GM19468 (cell line): ENCODE measurements around the gene STAC3.
A peak's percentile ranks its signal among the peaks of the same experiment; 100 is the strongest.

ENCODE experiments used
- ATAC-seq: cut with Tn5 transposase; IDR thresholded peaks from one replicate; pipeline ENCODE4 v1.9.1; 2021; ENCODE audit warnings: mild to moderate bottlenecking, moderate library complexity, moderate number of reproducible peaks; ENCODE audit not compliant: unreplicated experiment; ENCODE audit errors: extremely low read depth

Gene STAC3

DNA sequence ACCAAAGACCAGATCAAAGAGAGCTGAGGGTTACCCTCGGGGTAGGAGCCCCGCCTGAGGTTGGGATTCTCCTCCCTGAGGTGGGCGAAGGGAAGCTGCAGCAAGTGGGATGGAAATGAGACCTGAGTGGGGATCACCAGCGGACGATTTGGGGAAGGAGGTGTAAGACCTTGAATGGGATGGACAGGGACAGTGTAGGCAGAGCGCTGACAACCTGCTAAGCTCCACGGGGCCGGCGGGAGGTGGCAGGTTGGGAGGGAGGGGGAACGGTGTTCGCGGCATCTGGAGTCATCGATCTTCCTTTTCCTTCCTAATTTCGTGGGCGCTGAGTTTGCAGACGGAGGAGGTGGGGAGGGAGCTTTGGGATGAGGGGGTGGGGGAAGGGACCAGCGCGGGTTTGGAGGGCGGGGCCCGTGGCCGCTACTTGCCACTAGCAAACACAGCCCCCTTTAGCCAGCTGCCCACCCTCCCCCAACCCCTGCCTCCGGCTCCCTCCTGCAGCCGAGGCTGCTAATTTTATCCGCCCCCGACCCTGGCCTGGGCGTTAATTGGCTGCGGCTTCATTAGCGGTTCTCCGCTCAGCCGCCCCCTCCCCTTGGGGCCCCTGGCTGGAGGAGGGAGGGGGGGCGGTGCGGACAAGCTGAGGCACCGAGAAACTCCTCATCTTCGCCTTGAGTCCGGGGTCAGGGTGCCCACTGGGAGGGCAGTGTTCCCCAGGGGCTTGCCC, 24.2 kb downstream of the STAC3 start:
- ATAC-seq: no peak

DNA sequence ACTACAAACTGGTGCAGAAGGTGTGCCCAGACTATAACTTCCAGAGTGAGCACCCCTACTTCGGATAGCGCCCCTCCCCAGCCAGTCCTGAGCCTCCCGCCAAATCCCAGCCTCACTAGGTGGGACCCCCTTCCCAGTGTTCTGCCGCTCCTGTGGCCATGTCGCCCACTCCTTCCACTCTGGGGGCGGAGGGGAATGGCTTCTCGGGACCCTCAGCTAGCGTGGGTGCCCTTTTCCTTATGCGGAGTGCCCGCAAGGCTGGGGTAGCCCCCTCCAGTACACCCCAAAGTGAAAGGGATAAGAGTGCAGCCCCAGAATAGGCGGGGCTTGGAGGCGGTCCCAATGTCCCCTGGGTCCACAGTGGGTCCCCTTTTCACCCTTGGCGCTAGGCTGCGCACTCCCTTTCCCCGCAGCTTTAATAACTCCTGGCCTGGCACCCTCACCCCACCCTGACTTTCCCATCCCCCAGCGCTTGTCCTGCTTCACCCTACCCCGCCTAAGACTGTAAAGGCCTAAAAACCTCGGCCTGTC, 25.2 kb downstream of the STAC3 start:
- no peak for ATAC-seq

DNA sequence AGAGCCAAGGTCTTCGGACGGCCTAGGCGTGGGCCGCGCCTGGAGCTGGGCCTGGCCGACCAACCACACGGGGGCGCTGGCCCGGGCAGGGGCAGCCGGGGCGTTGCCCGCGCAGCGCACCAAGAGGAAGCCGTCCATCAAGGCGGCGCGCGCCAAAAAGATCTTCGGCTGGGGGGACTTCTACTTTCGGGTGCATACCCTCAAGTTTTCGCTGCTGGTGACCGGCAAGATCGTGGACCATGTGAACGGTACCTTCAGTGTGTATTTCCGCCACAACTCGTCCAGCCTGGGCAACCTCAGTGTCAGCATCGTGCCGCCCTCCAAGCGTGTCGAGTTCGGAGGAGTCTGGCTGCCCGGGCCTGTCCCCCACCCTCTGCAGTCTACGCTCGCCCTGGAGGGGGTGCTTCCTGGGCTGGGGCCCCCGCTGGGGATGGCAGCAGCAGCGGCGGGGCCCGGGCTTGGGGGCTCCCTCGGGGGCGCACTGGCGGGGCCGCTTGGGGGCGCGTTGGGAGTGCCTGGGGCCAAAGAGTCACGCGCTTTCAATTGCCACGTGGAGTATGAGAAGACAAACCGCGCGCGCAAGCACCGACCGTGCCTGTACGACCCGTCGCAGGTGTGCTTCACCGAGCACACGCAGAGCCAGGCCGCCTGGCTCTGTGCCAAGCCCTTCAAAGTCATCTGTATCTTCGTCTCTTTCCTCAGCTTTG, 25.9 kb downstream of the STAC3 start:
- ATAC-seq: peak; percentile 56

- no peak for ATAC-seq
These were observed 26.6 kb downstream of the STAC3 start for GRCh38 chr12:57224278-57224972.

DNA sequence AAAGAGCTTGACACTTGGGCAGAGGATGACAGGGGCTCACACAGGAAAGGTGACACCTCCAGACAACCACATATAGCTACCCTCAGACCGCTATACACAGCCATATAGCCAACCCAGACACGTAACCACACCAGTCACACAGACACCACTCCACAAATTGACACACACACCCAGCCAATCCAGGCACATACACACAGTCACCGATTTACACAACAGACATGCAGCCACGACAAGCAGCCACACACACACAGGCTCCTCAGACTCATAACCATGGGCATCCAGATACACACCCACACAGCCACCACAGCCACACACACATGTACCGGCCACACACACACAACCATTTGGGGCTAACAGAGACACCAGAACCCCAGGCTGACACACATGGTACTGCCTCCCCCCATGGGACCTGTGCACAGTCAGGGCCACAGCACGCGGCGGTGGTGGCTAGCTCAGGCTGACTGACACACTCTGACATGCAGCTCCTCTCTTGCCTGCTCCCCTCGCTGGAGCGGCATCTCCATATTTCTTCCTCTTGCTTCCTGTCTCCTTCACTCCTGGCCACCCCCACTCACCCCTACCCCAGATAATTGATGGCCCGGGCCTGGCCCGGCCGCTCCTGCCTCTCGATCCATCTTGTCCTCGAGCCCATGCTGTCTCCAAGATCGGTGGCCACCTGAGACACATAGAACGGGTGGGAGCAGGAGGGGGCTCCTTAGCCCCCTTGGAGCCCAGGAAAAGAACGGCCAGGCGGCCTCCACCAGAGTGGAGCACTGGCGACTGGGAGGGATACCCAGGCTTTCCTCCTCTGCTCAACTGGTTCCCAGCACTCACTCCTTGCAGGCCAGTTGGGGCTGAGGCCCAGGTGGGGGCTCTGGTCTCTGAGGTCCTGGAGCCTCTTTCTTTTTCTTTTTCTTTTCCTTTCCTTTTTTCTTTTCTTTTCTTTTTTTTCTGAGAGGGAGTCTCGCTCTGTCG, 27.5 kb downstream of the STAC3 start:
- no peak for ATAC-seq

DNA sequence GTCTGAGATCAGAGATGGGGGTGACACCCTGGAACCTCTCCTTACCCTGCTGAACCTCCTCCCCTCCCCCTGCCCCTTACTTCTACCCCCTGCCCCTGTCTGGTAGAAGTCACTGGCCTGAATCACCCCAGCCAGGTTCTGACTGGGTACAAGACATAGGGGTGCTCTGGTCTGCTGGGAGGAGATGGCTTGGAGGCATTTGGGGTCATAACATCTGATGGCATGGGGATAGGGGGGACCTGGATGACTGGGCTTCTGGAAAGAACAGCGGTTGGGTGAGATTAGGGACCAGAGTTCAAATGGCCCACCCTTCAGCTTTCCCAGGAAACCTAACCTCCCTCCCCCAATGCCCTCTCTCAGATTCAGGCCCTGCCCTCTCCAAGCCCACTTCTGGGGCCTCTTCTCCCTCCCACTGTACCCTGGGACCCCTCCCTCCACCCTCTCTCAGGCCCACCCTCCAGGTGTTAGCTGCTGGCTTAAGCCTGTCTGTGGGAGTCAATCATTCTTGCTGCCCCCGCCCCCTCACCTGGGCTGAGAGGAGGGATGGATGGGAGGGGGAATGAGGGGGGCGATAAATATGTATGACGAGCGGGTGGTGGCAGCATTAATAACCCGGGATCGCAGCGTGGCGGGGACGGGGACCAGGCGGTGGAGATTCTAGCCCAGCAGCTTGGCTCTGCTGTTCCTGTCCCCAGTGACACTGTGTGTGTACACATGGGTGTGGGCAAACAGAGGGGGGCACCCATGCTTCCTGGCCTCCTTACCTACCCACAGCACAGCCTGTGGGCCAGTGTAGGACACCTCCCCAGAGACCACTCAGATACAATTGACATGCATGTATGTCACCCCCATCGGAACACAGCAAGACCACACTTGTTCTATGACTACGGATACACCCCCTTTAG, 28.4 kb downstream of the STAC3 start:
- no peak for ATAC-seq

- ATAC-seq: no peak
These were observed 29.6 kb downstream of the STAC3 start for GRCh38 chr12:57221169-57221917.

DNA sequence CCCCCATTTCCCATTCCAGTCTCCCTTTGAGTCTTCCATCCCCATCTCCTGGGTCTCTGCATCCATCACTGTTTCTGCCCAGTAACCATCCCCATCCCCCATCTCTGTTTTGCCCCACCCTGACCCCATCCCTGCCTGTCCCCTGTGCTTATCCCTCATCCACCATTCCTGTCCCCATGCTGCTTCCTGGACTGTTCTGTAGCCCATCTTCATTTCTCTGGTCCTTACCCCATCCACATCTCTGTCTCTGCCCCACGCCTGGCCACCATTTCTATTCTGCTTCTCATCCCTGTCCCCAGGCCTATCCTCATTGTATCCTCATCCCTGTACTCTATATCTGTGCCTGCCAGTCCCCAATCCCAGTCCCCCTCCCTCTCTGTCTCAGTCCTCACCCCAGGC, 30.2 kb downstream of the STAC3 start:
- ATAC-seq: no peak

GRCh38 chr12:57219993-57220754, 30.8 kb downstream of the STAC3 start:
- no peak for ATAC-seq

DNA sequence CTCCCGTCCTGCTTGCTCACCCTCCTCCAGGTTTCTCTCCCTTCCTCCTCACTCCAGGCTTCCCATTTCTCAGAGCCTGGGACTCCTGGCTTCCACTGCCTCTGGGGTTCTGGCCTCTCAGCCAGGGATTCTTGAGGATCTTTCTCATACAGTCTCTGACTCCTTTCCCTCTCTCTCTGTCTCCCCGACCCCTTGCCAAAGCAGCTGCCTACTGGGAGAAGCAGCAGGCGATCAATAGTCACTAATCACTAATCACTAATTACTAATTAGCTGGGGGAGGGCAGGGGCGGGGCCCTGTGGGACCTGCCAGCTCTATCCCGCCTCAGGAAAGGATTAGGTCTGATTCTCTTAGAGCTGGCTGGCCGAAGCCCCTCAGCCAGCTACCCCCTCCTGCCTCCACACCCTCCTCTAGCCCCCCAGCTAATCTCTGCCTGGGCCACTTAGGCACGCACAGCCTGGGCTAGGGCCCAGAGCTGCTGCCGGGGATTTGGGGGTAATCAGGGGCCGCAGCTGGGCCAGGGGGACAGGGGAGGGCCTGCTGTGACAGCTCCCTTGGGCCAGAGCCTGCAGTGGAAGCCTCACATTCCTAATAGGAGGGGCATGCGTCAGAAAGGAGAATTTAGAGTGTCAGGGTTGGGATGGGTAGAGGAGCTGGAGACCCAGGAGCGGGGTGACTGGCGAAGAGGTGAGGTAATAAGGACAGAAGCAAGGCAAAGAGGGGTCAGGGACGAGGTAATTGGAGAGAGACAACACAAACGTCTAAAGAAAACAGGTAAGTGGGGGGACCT, 31.6 kb downstream of the STAC3 start:
- ATAC-seq: no peak

DNA sequence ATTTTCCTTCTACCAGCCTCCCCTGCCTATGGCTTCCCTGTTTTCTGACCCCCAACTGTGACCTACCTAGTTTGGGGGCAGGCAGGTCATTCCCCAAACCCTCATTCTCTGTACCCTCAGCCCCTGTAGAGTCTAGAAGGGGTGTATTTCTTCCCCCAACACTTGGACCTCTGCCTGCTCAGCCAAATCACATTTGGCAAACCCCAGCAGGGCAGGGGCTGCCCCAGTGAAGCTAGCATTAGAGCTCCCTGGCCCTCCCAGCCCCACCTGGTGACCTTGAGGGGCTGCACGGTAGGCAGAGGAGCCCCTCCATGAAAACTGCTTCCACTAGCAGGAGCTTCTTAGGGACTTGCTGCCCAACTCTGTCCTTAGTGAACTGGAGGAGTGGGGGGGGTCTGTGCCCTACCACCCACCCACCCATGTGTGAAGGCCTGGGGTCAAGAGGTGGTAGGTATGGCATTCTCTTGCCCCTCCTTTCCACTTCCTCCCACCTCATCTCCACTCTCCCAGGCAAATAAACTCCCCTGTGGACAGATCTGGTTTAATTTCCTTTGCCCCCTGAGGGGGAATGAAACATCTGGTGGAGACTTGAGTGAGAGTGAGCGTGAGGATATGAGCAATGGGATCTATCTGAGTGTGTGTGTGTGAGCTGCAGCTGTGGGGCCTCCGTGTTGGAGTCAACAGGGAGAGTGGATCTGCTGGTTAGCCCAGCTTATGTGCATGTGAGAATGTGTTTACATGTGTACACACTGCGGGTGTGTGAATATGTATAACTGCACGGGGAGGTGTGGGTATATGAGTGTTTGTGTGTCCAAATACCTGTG, 32.7 kb downstream of the STAC3 start:
- ATAC-seq: no peak

GRCh38 chr12:57216921-57217879, 33.8 kb downstream of the STAC3 start:
- ATAC-seq: no peak

GRCh38 chr12:57216014-57216911, 34.7 kb downstream of the STAC3 start, which contains the start of gene NXPH4:
Gene NXPH4 (plus strand): TSS chr12:57216794. CDS start chr12:57216970, 176 bp downstream.
- no peak for ATAC-seq

DNA sequence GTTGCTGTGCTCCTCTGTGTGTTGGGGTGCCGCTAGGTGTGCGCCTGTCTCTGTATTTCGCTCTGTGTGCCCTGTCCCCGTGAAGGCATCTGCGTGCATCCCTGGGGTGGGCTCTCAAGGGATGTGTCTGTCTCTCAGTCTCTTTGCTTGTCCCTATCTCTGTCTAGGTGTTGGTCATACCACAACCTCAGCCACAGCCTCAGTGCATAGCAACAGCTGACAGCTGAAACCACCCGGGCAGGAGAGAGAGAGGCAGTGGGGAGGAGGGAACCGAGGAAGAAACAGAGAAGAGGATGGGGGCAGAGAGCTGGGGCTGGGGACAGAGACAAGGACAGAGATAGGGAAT, 35.3 kb downstream of the STAC3 start:
- ATAC-seq: no peak
